ENCODE measurements around the gene RIPOR2. TPM values are rescaled to one million over a fixed set of nuclear protein-coding genes. Genes with fewer than 3 reads are reported as not detected.
A peak's percentile ranks its signal among the peaks of the same experiment; 100 is the strongest.

Gene RIPOR2, protein sequence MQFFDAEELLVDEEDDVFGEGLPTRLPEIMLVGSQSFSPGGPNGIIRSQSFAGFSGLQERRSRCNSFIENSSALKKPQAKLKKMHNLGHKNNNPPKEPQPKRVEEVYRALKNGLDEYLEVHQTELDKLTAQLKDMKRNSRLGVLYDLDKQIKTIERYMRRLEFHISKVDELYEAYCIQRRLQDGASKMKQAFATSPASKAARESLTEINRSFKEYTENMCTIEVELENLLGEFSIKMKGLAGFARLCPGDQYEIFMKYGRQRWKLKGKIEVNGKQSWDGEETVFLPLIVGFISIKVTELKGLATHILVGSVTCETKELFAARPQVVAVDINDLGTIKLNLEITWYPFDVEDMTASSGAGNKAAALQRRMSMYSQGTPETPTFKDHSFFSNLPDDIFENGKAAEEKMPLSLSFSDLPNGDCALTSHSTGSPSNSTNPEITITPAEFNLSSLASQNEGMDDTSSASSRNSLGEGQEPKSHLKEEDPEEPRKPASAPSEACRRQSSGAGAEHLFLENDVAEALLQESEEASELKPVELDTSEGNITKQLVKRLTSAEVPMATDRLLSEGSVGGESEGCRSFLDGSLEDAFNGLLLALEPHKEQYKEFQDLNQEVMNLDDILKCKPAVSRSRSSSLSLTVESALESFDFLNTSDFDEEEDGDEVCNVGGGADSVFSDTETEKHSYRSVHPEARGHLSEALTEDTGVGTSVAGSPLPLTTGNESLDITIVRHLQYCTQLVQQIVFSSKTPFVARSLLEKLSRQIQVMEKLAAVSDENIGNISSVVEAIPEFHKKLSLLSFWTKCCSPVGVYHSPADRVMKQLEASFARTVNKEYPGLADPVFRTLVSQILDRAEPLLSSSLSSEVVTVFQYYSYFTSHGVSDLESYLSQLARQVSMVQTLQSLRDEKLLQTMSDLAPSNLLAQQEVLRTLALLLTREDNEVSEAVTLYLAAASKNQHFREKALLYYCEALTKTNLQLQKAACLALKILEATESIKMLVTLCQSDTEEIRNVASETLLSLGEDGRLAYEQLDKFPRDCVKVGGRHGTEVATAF
- total RNA-seq (100 to 1,000 TPM; 246 to 576 (median 431) TPM), polyA plus RNA-seq (100 to 1,000 TPM; 532 to 813 TPM), total RNA-seq (998 reads per million, percentile 99 among the genes with 10 or more reads in this experiment)

GRCh38 chr6:24935366-24936152 lies at the start of gene RIPOR2:
Gene RIPOR2 (minus strand): TSS chr6:24935960. CDS start chr6:24935898, 62 bp downstream.
- Mint-ChIP-seq H3K27ac (peak within 1 kb of the TSS; percentile 88 to 99 (median 93)), H3K4me1 (peaks cover 50 to 67% (median 53%) of the 10 kb centered on the region in 7 donors), H3K4me3 (peak within 1 kb of the TSS; percentile 89 to 100 (median 98)), H3K36me3 (peaks cover 16 to 63% (median 41%) of the 10 kb centered on the region in 5 donors), H3K9me3 (peaks cover 0 to 7% (median 0%) of the 10 kb centered on the region in 11 donors), H3K27me3 (no peaks in the 10 kb centered on the region)
- Histone ChIP-seq H3K36me3 (ENCODE audit: control insufficient read depth in 2 of 3, insufficient read depth in 3 of 3, low read length in 3 of 3) (peaks cover 11 to 14% (median 13%) of the 10 kb centered on the region in 3 experiments), H3K27me3 (ENCODE audit: control insufficient read depth in 2 of 2, insufficient read depth in 2 of 2, low read length in 2 of 2) (no peaks in the 10 kb centered on the region), H3K4me1 (ENCODE audit: control insufficient read depth in 2 of 2, insufficient read depth in 2 of 2, low read length in 2 of 2) (peaks cover 37 to 47% of the 10 kb centered on the region in 2 donors), H3K4me3 (ENCODE audit: low read length) (peak within 1 kb of the TSS; percentile 89), H3K27ac (ENCODE audit: low read depth, low read length) (peak within 1 kb of the TSS; percentile 85), H3K9me3 (ENCODE audit: control insufficient read depth in 2 of 3, low read length in 3 of 3) (no peaks in the 10 kb centered on the region)
- intact Hi-C loops (cut with micrococcal nuclease): loop anchor here (1.0 to 5.0 kb wide), 8 partner anchors 7 to 213 kb away; no protein-coding TSS in a partner anchor
- CTCF ChIA-PET: interaction anchor here (0.6 to 11.7 kb wide), 21 partner anchors 9 to 121 kb away, joined by 3 to 293 read pairs (median 5); no protein-coding TSS in a partner anchor
- POLR2A ChIA-PET: interaction anchor here (0.6 to 19.0 kb wide), 21 partner anchors 9 to 1386 kb away, joined by 3 to 1484 read pairs (median 10); a partner anchor contains a TSS
- ATAC-seq (peak; percentile 77), DNase-seq (peak; percentile 48 to 83 (median 77))

DNA sequence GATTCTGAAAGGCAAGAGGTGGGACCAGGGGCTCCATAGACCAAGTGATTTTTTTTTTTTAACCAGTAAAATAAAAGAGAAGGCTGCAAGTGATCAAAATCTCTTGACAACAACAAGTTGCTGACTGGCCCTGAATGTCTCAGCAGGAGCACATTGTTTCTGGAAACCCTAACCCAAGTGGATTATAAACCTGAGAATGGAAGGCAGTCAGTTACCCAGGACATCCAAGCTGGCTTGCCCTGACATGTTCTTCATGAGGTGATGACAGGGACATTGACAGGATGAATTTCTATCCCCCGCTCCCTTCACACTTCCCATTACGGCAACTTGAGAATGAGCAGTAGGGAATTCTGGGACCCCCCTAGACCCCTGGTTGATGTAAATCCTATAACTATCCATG lies 49.6 kb upstream of the RIPOR2 start:
- H3K4me3 Mint-ChIP-seq: peak overlapping the region in 2 of 10 donors; percentile 6 to 44
- no peaks in the 10 kb centered on the region for H3K27me3 ChIP-seq (ENCODE audit: control insufficient read depth in 2 of 2, insufficient read depth in 2 of 2, low read length in 2 of 2)
- H3K9me3 ChIP-seq (ENCODE audit: control insufficient read depth in 2 of 3, low read length in 3 of 3): no peaks in the 10 kb centered on the region
- ATAC-seq (no peak), DNase-seq (no peak)
- no peaks in the 10 kb centered on the region for H3K27me3 Mint-ChIP-seq
- no peak overlapping the region for H3K4me3 ChIP-seq (ENCODE audit: low read length)
- H3K36me3 ChIP-seq (ENCODE audit: control insufficient read depth in 2 of 3, insufficient read depth in 3 of 3, low read length in 3 of 3): no peaks in the 10 kb centered on the region
- peaks cover 48 to 86% (median 78%) of the 10 kb centered on the region in 7 donors for H3K4me1 Mint-ChIP-seq
- POLR2A ChIA-PET: interaction anchor here (2.7 to 55.8 kb wide), 3 partner anchors 11 to 53 kb away, joined by 18 to 1138 read pairs (median 733); partner anchors contain the start of gene RIPOR2
- CTCF ChIA-PET: interaction anchor here (0.7 kb wide), 2 partner anchors 48 to 157 kb away, joined by 3 read pairs; no protein-coding TSS in a partner anchor
- H3K9me3 Mint-ChIP-seq: peaks cover 0 to 15% (median 4%) of the 10 kb centered on the region in 11 donors
- H3K27ac ChIP-seq (ENCODE audit: low read depth, low read length): no peak overlapping the region
- intact Hi-C loops (cut with micrococcal nuclease): no loop called here
- peaks cover 21 to 29% of the 10 kb centered on the region in 2 donors for H3K4me1 ChIP-seq (ENCODE audit: control insufficient read depth in 2 of 2, insufficient read depth in 2 of 2, low read length in 2 of 2)
- peak overlapping the region in 2 of 9 donors; percentile 22 to 67 for H3K27ac Mint-ChIP-seq
- H3K36me3 Mint-ChIP-seq: peaks cover 0 to 31% (median 9%) of the 10 kb centered on the region in 5 donors

GRCh38 chr6:24982231-24982630 lies 46.5 kb upstream of the RIPOR2 start:
- POLR2A ChIA-PET: interaction anchor here (0.6 to 55.8 kb wide), 9 partner anchors 9 to 1336 kb away, joined by 3 to 1138 read pairs (median 3); partner anchors contain the start of gene RIPOR2
- H3K4me3 Mint-ChIP-seq: no peak overlapping the region
- peaks cover 27 to 33% of the 10 kb centered on the region in 2 donors for H3K4me1 ChIP-seq (ENCODE audit: control insufficient read depth in 2 of 2, insufficient read depth in 2 of 2, low read length in 2 of 2)

GRCh38 chr6:24981386-24981760 lies 45.6 kb upstream of the RIPOR2 start:
- peaks cover 37 to 89% (median 73%) of the 10 kb centered on the region in 7 donors for H3K4me1 Mint-ChIP-seq

More at GRCh38 chr6:24982231-24982630, 46.5 kb upstream of the RIPOR2 start:
- Histone ChIP-seq H3K27me3 (ENCODE audit: control insufficient read depth in 2 of 2, insufficient read depth in 2 of 2, low read length in 2 of 2) (no peaks in the 10 kb centered on the region), H3K27ac (ENCODE audit: low read depth, low read length) (no peak overlapping the region), H3K36me3 (ENCODE audit: control insufficient read depth in 2 of 3, insufficient read depth in 3 of 3, low read length in 3 of 3) (no peaks in the 10 kb centered on the region), H3K4me3 (ENCODE audit: low read length) (no peak overlapping the region), H3K9me3 (ENCODE audit: control insufficient read depth in 2 of 3, low read length in 3 of 3) (no peaks in the 10 kb centered on the region)
- intact Hi-C loops (cut with micrococcal nuclease): loop anchor here in 1 of 2 donors (1.0 kb wide), 2 partner anchors 12 to 33 kb away; no protein-coding TSS in a partner anchor
- H3K4me1 Mint-ChIP-seq: peaks cover 43 to 96% (median 76%) of the 10 kb centered on the region in 7 donors
- CTCF ChIA-PET: interaction anchor here (0.7 to 2.8 kb wide), 5 partner anchors 10 to 126 kb away, joined by 3 to 15 read pairs (median 4); no protein-coding TSS in a partner anchor
- ATAC-seq (no peak), DNase-seq (no peak)
- peak overlapping the region in 1 of 9 donors; percentile 34 for H3K27ac Mint-ChIP-seq
- no peaks in the 10 kb centered on the region for H3K27me3 Mint-ChIP-seq
- peaks cover 0 to 11% (median 2%) of the 10 kb centered on the region in 11 donors for H3K9me3 Mint-ChIP-seq
- H3K36me3 Mint-ChIP-seq: peaks cover 0 to 21% (median 3%) of the 10 kb centered on the region in 5 donors

More at GRCh38 chr6:24981386-24981760, 45.6 kb upstream of the RIPOR2 start:
- Mint-ChIP-seq H3K36me3 (peaks cover 0 to 19% (median 0%) of the 10 kb centered on the region in 5 donors), H3K27me3 (no peaks in the 10 kb centered on the region), H3K9me3 (peaks cover 0 to 6% (median 0%) of the 10 kb centered on the region in 11 donors), H3K27ac (peak overlapping the region in 6 of 9 donors; percentile 13 to 80 (median 28)), H3K4me3 (peak overlapping the region in 3 of 10 donors; percentile 21 to 35 (median 23))
- no peak for DNase-seq
- POLR2A ChIA-PET: interaction anchor here (0.7 to 55.8 kb wide), 6 partner anchors 10 to 124 kb away, joined by 3 to 1138 read pairs (median 24); partner anchors contain the start of gene RIPOR2
- Histone ChIP-seq H3K27me3 (ENCODE audit: control insufficient read depth in 2 of 2, insufficient read depth in 2 of 2, low read length in 2 of 2) (no peaks in the 10 kb centered on the region), H3K36me3 (ENCODE audit: control insufficient read depth in 2 of 3, insufficient read depth in 3 of 3, low read length in 3 of 3) (no peaks in the 10 kb centered on the region), H3K4me3 (ENCODE audit: low read length) (no peak overlapping the region), H3K9me3 (ENCODE audit: control insufficient read depth in 2 of 3, low read length in 3 of 3) (no peaks in the 10 kb centered on the region), H3K4me1 (ENCODE audit: control insufficient read depth in 2 of 2, insufficient read depth in 2 of 2, low read length in 2 of 2) (peaks cover 27 to 28% of the 10 kb centered on the region in 2 donors), H3K27ac (ENCODE audit: low read depth, low read length) (no peak overlapping the region)
- CTCF ChIA-PET: interaction anchor here (1.5 to 2.8 kb wide), 3 partner anchors 10 to 125 kb away, joined by 4 to 15 read pairs (median 4); no protein-coding TSS in a partner anchor
- ATAC-seq: no peak
- intact Hi-C loops (cut with micrococcal nuclease): no loop called here
